ENCODE measurements around the gene CFAP70. TPM values are rescaled to one million over a fixed set of nuclear protein-coding genes. Genes with fewer than 3 reads are reported as not detected.

The CFAP70 gene
- total RNA-seq, 2 experiments from 2014 or later: 0.58 to 0.60 TPM

GRCh38 chr10:73252445-73253224 lies 106.0 kb downstream of the CFAP70 start, which contains the start of gene MRPS16:
Gene MRPS16 (minus strand): TSS chr10:73252644. CDS start chr10:73252482, 162 bp downstream.
- Mint-ChIP-seq H3K27me3 (no peaks in the 10 kb centered on the region), H3K36me3 (peaks cover 44% of the 10 kb centered on the region), H3K27ac (peak within 1 kb of the TSS; percentile 98), H3K9me3 (no peaks in the 10 kb centered on the region), H3K4me1 (peaks cover 47% of the 10 kb centered on the region), H3K4me3 (peak within 1 kb of the TSS; percentile 97)
- DNase-seq: peak; percentile 90

- H3K4me3 Mint-ChIP-seq: peak overlapping the region; percentile 97
- H3K36me3 Mint-ChIP-seq: peaks cover 49% of the 10 kb centered on the region
- DNase-seq: peak; percentile 21
- no peaks in the 10 kb centered on the region for H3K9me3 Mint-ChIP-seq
- peaks cover 46% of the 10 kb centered on the region for H3K4me1 Mint-ChIP-seq
- no peaks in the 10 kb centered on the region for H3K27me3 Mint-ChIP-seq
- H3K27ac Mint-ChIP-seq: peak overlapping the region; percentile 98
These were observed 106.8 kb downstream of the CFAP70 start for GRCh38 chr10:73251683-73252444.

- H3K27me3 Mint-ChIP-seq: no peaks in the 10 kb centered on the region
- H3K4me3 Mint-ChIP-seq: peak overlapping the region; percentile 99
- DNase-seq: no peak
- peaks cover 58% of the 10 kb centered on the region for H3K4me1 Mint-ChIP-seq
- peaks cover 79% of the 10 kb centered on the region for H3K36me3 Mint-ChIP-seq
- H3K9me3 Mint-ChIP-seq: no peaks in the 10 kb centered on the region
- H3K27ac Mint-ChIP-seq: peak overlapping the region; percentile 96
These were observed 110.4 kb downstream of the CFAP70 start for GRCh38 chr10:73248259-73248724.

DNA sequence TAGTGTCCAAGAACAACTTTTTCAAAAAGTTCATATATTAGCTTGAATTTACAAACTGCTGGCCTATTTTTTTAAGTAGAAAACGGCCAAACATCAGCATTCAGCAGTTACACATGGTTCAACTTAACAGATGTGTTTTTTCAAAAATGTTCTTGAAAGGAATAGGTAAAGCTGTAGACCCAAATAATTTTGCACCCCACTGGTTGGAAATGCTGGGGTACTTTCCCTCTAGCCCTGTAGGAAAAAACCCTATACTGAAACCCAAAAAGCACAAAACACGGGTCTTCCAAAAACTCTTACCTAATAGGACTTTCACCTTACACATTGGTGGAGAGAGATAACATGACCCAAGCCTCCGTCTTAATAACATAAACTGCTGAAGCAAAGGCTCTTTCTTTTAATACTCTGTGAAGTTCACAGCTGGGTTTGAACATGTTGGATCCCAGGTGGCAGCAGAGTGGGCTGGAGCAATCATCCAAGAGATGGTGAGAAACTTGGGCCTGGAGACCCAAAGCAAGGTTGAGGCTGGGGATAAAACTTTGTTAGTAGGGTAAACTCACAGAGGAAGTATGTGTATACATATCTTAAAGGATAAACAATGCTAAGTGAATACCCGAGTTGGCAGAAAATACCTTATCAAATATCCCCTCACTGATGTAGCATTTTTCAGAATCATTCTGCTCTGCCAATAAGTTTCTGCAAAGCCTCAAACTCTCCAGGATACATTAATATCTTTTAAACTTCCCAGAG lies 111.0 kb downstream of the CFAP70 start:
- peak overlapping the region; percentile 99 for H3K4me3 Mint-ChIP-seq
- no peaks in the 10 kb centered on the region for H3K9me3 Mint-ChIP-seq
- DNase-seq: no peak
- no peaks in the 10 kb centered on the region for H3K27me3 Mint-ChIP-seq
- peaks cover 63% of the 10 kb centered on the region for H3K4me1 Mint-ChIP-seq
- peaks cover 85% of the 10 kb centered on the region for H3K36me3 Mint-ChIP-seq
- peak overlapping the region; percentile 96 for H3K27ac Mint-ChIP-seq

DNA sequence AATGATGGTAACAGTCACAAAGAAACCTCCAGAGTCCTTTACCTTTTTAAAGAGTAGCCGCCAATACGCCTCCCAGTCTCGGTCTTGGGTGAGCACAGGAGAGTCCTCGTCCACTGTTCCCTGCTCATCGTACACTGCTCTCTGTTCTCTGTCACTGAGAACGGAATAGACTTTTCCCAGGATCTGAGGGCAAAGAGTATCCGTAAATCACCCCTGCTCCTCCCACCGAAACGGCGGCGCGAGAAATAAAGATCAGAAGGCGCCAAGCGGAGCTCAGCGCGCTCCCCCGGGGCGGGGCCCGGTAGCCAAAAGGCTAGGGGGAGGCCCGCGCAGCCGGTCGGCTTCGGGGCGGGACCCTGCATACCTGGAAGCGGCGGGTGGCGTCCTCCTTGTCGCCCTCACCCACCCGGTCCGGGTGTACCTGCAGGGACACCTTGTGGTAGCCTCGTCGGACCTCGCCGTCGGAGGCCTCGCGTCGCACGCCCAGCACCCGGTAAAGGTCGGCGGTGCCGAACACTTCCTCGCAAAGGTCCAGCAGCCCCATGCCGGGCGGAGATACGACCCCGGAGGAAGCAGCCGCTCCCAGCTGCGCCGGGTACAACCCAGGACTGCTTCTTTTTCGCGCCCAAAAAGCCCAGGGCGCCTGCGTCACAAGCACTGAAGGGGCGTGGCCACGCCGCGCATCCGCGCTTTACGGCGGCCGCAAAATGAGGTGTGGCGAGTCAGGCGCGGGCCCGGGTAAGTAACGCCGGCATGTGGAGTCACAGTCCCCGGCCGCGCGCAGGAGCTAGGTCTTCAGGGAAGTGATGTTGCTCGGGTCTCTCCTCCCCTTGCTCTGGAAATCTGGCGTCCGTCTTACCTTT lies 111.8 kb downstream of the CFAP70 start, which contains the start of gene DNAJC9:
Gene DNAJC9, minus strand, starts transcription at position 610 of the 863 bp plus-strand sequence. Its CDS starts 66 bp downstream, at position 544.
- DNase-seq: peak; percentile 96
- Mint-ChIP-seq H3K9me3 (no peaks in the 10 kb centered on the region), H3K4me1 (peaks cover 65% of the 10 kb centered on the region), H3K27ac (peak within 1 kb of the TSS; percentile 96), H3K4me3 (peak within 1 kb of the TSS; percentile 99), H3K27me3 (no peaks in the 10 kb centered on the region), H3K36me3 (peaks cover 83% of the 10 kb centered on the region)

DNA sequence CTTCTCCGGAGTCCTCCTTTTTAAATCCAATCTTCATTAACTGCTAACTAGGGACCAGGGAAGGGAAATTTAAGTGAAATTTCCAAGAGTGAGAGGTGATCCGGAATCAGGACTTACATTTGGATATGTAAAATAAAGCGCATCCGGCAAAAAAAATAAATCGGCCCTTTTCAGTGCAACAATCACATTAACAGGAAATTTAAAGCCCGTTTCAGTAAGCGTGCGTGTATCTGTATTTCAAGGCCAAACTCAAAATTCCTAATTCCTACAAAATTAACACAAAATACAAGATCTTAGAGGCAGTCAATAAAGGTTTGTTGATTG lies 112.4 kb downstream of the CFAP70 start:
- no peaks in the 10 kb centered on the region for H3K27me3 Mint-ChIP-seq
- H3K27ac Mint-ChIP-seq: peak overlapping the region; percentile 96
- peaks cover 78% of the 10 kb centered on the region for H3K36me3 Mint-ChIP-seq
- no peak for DNase-seq
- peak overlapping the region; percentile 99 for H3K4me3 Mint-ChIP-seq
- no peaks in the 10 kb centered on the region for H3K9me3 Mint-ChIP-seq
- H3K4me1 Mint-ChIP-seq: peaks cover 61% of the 10 kb centered on the region

- no peak for DNase-seq
- Mint-ChIP-seq H3K4me3 (peak overlapping the region; percentile 99), H3K9me3 (no peaks in the 10 kb centered on the region), H3K27ac (peak overlapping the region; percentile 20), H3K4me1 (peaks cover 50% of the 10 kb centered on the region), H3K36me3 (peaks cover 77% of the 10 kb centered on the region), H3K27me3 (no peaks in the 10 kb centered on the region)
These were observed 113.7 kb downstream of the CFAP70 start for GRCh38 chr10:73244866-73245477.

GRCh38 chr10:73239908-73240307 lies 118.8 kb downstream of the CFAP70 start:
- Mint-ChIP-seq H3K4me3 (no peak overlapping the region), H3K36me3 (peaks cover 39% of the 10 kb centered on the region), H3K4me1 (peaks cover 25% of the 10 kb centered on the region), H3K9me3 (no peaks in the 10 kb centered on the region), H3K27ac (no peak overlapping the region), H3K27me3 (no peaks in the 10 kb centered on the region)
- no peak for DNase-seq

GRCh38 chr10:73238990-73239566 lies 119.6 kb downstream of the CFAP70 start:
- Mint-ChIP-seq H3K27ac (no peak overlapping the region), H3K27me3 (no peaks in the 10 kb centered on the region), H3K36me3 (peaks cover 31% of the 10 kb centered on the region), H3K9me3 (no peaks in the 10 kb centered on the region), H3K4me1 (peaks cover 17% of the 10 kb centered on the region), H3K4me3 (no peak overlapping the region)
- no peak for DNase-seq

DNA sequence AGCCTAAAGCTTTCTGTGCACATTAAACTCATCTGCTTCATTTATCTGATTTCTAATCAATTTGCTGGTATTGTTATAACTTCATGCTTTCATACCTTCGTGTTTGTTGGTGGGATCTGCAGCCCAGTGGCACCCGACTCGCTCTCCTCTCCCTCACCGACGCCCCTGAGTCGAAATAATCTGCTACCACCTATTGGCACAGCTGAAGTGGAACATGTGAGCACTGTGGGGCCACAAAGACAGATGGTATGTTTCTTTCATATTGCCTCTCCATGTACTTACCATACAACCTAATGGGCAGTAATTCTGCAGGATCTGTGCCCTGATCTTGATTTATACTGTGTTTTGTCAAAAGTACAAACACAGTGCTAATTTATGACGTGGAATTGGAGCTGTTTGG lies 124.0 kb downstream of the CFAP70 start:
- Mint-ChIP-seq H3K4me3 (no peak overlapping the region), H3K9me3 (no peaks in the 10 kb centered on the region), H3K27me3 (no peaks in the 10 kb centered on the region), H3K27ac (no peak overlapping the region), H3K36me3 (peaks cover 5% of the 10 kb centered on the region), H3K4me1 (no peaks in the 10 kb centered on the region)
- DNase-seq: no peak

- DNase-seq: no peak
- no peak overlapping the region for H3K4me3 Mint-ChIP-seq
- H3K4me1 Mint-ChIP-seq: no peaks in the 10 kb centered on the region
- H3K36me3 Mint-ChIP-seq: peaks cover 5% of the 10 kb centered on the region
- H3K9me3 Mint-ChIP-seq: no peaks in the 10 kb centered on the region
- no peak overlapping the region for H3K27ac Mint-ChIP-seq
- no peaks in the 10 kb centered on the region for H3K27me3 Mint-ChIP-seq
These were observed 124.8 kb downstream of the CFAP70 start for GRCh38 chr10:73233883-73234282.

- H3K4me3 Mint-ChIP-seq: no peak overlapping the region
- H3K9me3 Mint-ChIP-seq: no peaks in the 10 kb centered on the region
- H3K36me3 Mint-ChIP-seq: peaks cover 5% of the 10 kb centered on the region
- H3K27ac Mint-ChIP-seq: no peak overlapping the region
- H3K4me1 Mint-ChIP-seq: no peaks in the 10 kb centered on the region
- no peak for DNase-seq
- no peaks in the 10 kb centered on the region for H3K27me3 Mint-ChIP-seq
These were observed 125.8 kb downstream of the CFAP70 start for GRCh38 chr10:73232887-73233286.

GRCh38 chr10:73229567-73229966 lies 129.1 kb downstream of the CFAP70 start:
- no peak for DNase-seq
- no peaks in the 10 kb centered on the region for H3K4me1 Mint-ChIP-seq
- H3K27me3 Mint-ChIP-seq: no peaks in the 10 kb centered on the region
- H3K9me3 Mint-ChIP-seq: no peaks in the 10 kb centered on the region
- H3K36me3 Mint-ChIP-seq: peaks cover 5% of the 10 kb centered on the region
- H3K4me3 Mint-ChIP-seq: no peak overlapping the region
- no peak overlapping the region for H3K27ac Mint-ChIP-seq

All from activated naive CD8-positive, alpha-beta T cell treated with anti-CD3 and anti-CD28 coated beads for 36 hours (primary cell).